NCI-H748 (cell line): Measurements from ENCODE around the gene TADA2A.

Source experiments
- DNase-seq: peaks from one replicate; lab custom pipeline; 2025; ENCODE audit not compliant: unreplicated experiment; lab: John Stamatoyannopoulos, UW

The TADA2A gene

DNA sequence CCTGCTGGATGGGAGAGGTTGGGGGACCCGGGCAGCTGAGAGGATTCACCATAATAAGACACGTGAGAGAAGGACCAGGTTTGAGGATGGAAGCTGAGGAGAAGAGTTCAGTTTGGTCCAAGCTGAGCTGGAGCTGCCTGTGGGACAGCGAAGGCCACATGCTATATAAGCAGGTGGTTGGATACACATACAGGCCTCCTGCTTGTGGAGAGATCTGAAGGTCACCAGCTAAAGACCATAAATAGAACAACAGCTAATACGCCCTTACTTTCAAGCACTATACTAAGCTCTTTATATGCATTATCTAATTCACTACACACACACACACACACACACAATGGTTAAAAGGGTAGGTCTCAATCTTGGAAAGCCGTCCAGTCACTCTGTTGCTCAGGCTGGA, 115.1 kb downstream of the TADA2A start:
- no peak for DNase-seq

DNA sequence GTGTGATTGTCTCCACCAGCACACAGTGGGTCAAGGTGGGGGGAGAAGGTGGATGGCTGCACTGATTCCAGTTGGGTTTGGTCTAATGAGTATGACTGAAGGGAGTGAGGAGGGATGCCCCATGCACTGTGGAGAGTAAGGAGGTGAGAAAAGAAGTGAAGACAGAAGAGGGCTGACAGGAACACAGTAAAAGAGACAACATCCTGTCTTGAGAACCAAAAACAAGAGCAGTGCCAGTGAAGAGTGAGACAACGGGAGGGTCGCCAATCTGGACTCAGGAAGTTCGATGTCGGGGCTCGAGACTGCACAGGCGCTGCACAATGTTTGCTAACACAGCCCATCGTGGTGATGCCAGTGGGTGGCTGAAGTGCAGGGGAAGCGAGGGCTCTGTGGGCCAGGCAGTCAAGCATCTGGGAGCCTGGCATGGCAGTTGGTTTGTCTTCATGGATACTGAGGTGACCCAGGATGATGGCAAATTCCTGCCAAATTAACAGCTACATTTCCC, 117.1 kb downstream of the TADA2A start:
- no peak for DNase-seq

DNA sequence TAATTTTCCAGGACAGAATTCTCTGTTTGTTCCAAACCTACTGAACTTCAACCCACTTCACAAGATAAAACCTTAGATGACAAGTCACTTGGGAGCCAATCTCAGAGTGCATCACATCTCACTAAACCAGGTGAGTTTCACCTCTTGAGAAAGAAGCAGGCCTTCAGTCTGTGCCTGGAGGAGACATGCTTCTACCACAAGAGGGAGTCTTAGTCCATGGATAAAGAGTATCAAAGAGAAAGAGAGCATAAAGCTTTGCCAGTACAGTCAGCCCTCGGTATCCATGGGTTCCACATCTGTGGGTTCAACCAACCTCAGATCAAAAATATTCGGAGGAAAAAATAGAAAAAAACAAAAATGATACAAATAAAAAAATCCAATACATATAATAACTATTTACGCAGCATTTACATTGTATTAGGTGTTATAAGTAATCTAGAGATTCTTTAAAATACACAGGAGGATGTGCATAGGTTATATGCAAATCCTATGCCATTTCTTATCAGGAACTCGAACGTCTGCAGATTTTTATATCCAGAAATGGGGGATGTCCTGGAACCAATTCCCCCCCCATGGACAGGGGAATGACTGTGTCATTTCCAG, 120.7 kb downstream of the TADA2A start:
- peak; percentile 51 for DNase-seq
